IPS-NIHi7 (cell line): ENCODE results near the gene ZNF577.

Experiments
- DNase-seq: peaks from one replicate; pipeline ENCODE4 v3.0.0; 2012; ENCODE audit warnings: mixed read lengths; ENCODE audit errors: extremely low spot score

The ZNF577 gene

DNA sequence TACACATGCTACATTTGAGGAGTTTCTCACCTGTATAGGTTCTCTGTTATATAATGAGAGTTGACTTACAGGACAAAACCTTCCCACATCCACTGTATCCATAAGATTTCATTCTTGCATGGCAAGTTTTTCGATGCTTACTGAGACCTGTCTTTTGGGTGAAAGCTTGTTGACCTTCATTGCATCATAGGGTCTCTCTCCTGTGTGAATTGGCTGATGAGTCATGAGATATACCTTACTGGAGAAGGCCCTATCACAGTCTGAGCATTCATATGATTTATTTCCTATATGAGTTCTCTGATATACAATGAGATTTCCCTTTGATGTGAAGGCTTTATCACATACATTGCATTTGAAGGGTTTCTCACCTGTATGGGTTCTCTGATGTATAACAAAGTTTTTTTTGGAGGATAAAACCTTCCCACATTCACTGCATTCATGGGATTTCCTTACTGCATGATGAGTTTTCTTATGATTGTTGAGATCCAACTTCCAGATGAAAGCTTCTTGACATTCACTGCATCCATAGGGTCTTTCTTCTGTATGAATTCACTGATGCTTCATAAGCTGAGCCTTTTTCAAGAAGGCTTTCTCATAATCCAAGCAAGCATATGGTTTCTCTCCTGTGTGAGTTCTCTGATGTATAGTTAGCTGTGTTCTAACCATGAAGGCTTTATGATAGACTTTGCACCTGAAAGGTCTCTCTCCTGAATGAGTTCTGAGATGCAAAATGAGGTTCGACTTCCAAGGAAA is 25.7 kb downstream of the ZNF577 start:
- DNase-seq = no peak

DNA sequence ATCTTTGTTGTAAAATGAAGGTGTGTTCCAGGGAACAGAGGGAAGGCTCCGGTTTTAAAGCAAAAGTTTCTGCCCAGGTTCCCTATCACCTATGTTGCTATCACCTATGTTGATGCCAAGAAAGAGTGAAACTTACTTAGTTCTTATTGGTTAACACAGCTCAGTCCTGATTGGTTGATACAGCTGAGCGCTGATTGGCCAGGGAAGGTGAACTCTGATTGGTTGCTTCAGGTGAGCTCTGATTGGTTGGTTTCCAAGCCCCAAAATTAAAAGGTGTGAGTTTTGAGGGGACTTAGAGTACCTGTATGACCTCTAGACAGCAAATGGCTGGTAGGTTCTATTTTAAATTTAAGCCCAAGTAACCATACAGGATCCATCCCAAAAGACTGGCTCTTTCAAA is 50.6 kb downstream of the ZNF577 start:
- no peak for DNase-seq

DNA sequence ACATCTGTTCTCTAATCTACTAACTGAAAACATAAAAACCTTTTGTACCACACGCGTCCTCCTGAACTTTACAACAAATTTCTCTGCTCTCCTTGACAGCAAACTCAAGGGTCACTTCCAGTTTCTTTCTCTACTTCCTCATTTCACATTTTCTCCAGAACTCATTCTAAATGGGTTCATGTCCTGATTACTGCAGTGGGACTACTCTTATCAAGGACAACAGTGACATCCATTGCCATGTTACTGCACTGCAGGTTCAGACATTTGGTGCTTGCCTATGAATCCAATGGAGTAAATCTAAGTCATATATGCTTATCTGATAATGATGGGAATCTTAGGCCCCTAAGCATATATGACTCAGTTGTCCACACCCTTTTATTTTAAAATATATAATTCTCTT is 57.5 kb downstream of the ZNF577 start:
- no peak for DNase-seq

GRCh38 chr19:51824281-51825005 is 63.3 kb downstream of the ZNF577 start:
- DNase-seq = no peak

- DNase-seq = no peak
Measured at GRCh38 chr19:51822946-51823345, 64.8 kb downstream of the ZNF577 start.

DNA sequence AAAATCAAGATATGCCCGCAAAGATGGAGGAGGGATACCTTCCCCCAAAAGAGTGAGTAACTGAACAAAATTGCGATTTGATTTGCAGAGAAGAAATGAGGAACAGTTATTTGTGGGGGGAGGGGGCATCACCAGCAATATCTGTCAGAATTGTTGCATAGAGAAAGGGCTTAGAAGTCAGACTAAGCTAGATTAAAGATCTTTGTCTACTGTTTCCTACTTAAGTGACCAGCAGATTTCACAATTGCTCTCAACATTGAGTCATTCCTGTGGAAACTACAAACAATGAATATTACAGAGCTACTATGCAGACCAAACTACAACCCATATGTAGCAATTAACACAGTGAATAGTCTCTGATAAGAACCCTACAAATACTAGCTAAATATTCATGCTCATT is 65.4 kb downstream of the ZNF577 start:
- no peak for DNase-seq

DNA sequence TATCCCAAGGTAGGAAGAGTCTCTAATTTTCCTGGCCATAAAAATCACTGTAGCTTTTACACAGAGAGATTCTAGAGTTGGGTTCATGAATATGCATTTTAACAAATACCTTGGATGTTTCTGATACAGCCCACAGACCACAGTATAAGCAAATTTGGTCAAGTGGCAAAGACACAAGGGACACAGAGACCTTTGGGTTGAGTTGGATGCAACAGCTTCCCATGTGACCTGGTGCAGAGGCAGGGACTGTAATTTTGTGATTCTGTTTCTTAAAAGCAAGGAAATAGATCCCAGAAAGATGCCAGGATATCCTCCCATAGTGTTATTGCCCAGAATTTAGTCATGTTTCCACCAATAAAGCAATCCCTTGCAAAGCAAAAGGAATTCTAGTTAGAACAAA is 65.8 kb downstream of the ZNF577 start:
- no peak for DNase-seq

DNA sequence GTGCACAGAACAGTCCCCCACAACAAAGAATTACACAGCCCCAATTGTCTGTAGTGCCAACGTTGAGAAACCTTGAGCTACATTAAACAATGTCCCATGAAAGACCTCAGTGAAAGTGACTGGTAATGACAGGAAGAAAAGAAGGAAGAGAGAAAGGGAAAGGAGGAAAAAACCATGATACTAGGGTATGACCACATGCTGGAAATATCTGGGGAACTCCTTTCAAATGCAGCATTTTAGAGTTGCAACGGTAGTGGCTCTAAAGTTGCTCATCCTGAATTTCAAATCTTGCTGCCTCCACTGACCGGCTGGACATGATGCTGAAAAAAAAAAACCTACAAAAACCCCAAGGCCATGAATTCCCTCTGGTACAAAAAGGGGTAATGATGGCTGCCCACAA is 66.3 kb downstream of the ZNF577 start:
- no peak for DNase-seq
